ENCODE data around the gene TEX12.

The TEX12 gene

GRCh38 chr11:112200252-112200651 lies 33.1 kb downstream of the TEX12 start:
- Histone ChIP-seq H4K8ac (ENCODE audit: low read depth, low read length) (no peak overlapping the region), H2AFZ (ENCODE audit: insufficient read depth, low read length, poor library complexity) (no peak overlapping the region)
- no CpG with 5 or more reads among the region's 2 CpGs for WGBS (ENCODE audit: extremely low coverage, insufficient coverage, insufficient read length)

DNA sequence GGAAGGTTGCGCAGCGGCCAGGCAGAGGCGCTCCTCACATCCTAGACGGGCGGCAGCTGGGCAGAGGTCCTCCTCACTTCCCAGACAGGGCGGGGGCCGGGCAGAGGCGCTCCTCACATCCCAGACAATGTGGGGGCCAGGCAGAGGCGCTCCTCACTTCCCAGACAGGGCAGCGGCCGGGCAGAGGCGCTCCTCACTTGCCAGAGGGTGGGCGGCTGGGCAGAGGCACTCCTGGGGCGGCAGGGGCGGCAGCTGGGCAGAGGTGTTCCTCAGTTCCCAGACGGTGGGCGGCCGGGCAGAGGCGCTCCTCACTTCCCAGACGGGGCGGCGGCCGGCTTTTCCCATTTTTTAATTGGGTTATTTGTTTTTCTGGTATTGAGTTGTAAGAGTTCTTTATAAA lies 38.9 kb downstream of the TEX12 start:
- Histone ChIP-seq H2AFZ (ENCODE audit: insufficient read depth, low read length, poor library complexity) (no peak overlapping the region), H4K8ac (ENCODE audit: low read depth, low read length) (no peak overlapping the region), H3K79me2 (ENCODE audit: control insufficient read depth, insufficient read depth, low read length, poor library complexity) (no peaks in the 10 kb centered on the region), H3K79me1 (ENCODE audit: low read length) (no peaks in the 10 kb centered on the region), H3K4me2 (ENCODE audit: low read length) (no peak overlapping the region), H3K27ac (ENCODE audit: low read depth, low read length) (no peak overlapping the region), H3K14ac (ENCODE audit: low read length) (no peak overlapping the region), H2BK5ac (ENCODE audit: low read depth, low read length, poor library complexity) (no peak overlapping the region), H3K27me3 (ENCODE audit: insufficient read depth, low read length) (no peaks in the 10 kb centered on the region), H3K18ac (ENCODE audit: low read length) (no peak overlapping the region), H3K36me3 (ENCODE audit: control insufficient read depth in 1 of 2, insufficient read depth in 2 of 2, low read length in 2 of 2) (no peaks in the 10 kb centered on the region), H4K91ac (ENCODE audit: low read depth, low read length) (no peak overlapping the region), H2BK120ac (ENCODE audit: insufficient read depth, low read length, poor library complexity) (no peak overlapping the region), H2AK5ac (ENCODE audit: low read length) (no peak overlapping the region), H3K9me3 (ENCODE audit: insufficient read depth, low read depth, low read length) (peaks cover 3% of the 10 kb centered on the region), H4K12ac (ENCODE audit: low read depth, low read length) (no peak overlapping the region), H3K23ac (ENCODE audit: low read length) (no peak overlapping the region), H3K4me1 (ENCODE audit: control insufficient read depth in 1 of 2, insufficient read depth in 2 of 2, low read length in 2 of 2) (no peaks in the 10 kb centered on the region), H3K9ac (ENCODE audit: low read length) (no peak overlapping the region), H3K4me3 (ENCODE audit: low read depth, low read length) (no peak overlapping the region), H2BK12ac (ENCODE audit: low read length) (no peak overlapping the region), H3K4ac (ENCODE audit: low read depth, low read length) (no peak overlapping the region)
- no CpG with 5 or more reads among the region's 23 CpGs for WGBS (ENCODE audit: extremely low coverage, insufficient coverage, insufficient read length)
- DNase-seq = no peak

More at GRCh38 chr11:112200252-112200651, 33.1 kb downstream of the TEX12 start:
- Histone ChIP-seq H3K4me1 (ENCODE audit: control insufficient read depth in 1 of 2, insufficient read depth in 2 of 2, low read length in 2 of 2) (no peaks in the 10 kb centered on the region), H3K23ac (ENCODE audit: low read length) (no peak overlapping the region), H3K27me3 (ENCODE audit: insufficient read depth, low read length) (no peaks in the 10 kb centered on the region), H3K4me2 (ENCODE audit: low read length) (no peak overlapping the region), H2BK12ac (ENCODE audit: low read length) (no peak overlapping the region), H3K9me3 (ENCODE audit: insufficient read depth, low read depth, low read length) (no peaks in the 10 kb centered on the region), H3K4me3 (ENCODE audit: low read depth, low read length) (no peak overlapping the region), H4K91ac (ENCODE audit: low read depth, low read length) (no peak overlapping the region), H3K4ac (ENCODE audit: low read depth, low read length) (no peak overlapping the region), H4K12ac (ENCODE audit: low read depth, low read length) (no peak overlapping the region), H3K9ac (ENCODE audit: low read length) (no peak overlapping the region), H3K18ac (ENCODE audit: low read length) (no peak overlapping the region), H2BK120ac (ENCODE audit: insufficient read depth, low read length, poor library complexity) (no peak overlapping the region), H3K14ac (ENCODE audit: low read length) (no peak overlapping the region), H3K79me2 (ENCODE audit: control insufficient read depth, insufficient read depth, low read length, poor library complexity) (no peaks in the 10 kb centered on the region), H3K79me1 (ENCODE audit: low read length) (no peaks in the 10 kb centered on the region), H2AK5ac (ENCODE audit: low read length) (no peak overlapping the region), H3K27ac (ENCODE audit: low read depth, low read length) (no peak overlapping the region), H3K36me3 (ENCODE audit: control insufficient read depth in 1 of 2, insufficient read depth in 2 of 2, low read length in 2 of 2) (no peaks in the 10 kb centered on the region), H2BK5ac (ENCODE audit: low read depth, low read length, poor library complexity) (no peak overlapping the region)
- DNase-seq = no peak

- H3K4ac ChIP-seq (ENCODE audit: low read depth, low read length) = no peak overlapping the region
- no peak overlapping the region for H3K4me3 ChIP-seq (ENCODE audit: low read depth, low read length)
- no peak overlapping the region for H2BK5ac ChIP-seq (ENCODE audit: low read depth, low read length, poor library complexity)
- H3K18ac ChIP-seq (ENCODE audit: low read length) = no peak overlapping the region
- no peaks in the 10 kb centered on the region for H3K79me2 ChIP-seq (ENCODE audit: control insufficient read depth, insufficient read depth, low read length, poor library complexity)
- no peak overlapping the region for H4K91ac ChIP-seq (ENCODE audit: low read depth, low read length)
- H3K4me1 ChIP-seq (ENCODE audit: control insufficient read depth in 1 of 2, insufficient read depth in 2 of 2, low read length in 2 of 2) = no peaks in the 10 kb centered on the region
- H2AFZ ChIP-seq (ENCODE audit: insufficient read depth, low read length, poor library complexity) = no peak overlapping the region
- no peak overlapping the region for H4K12ac ChIP-seq (ENCODE audit: low read depth, low read length)
- no peak overlapping the region for H2BK120ac ChIP-seq (ENCODE audit: insufficient read depth, low read length, poor library complexity)
- WGBS (ENCODE audit: extremely low coverage, insufficient coverage, insufficient read length) = no CpG with 5 or more reads among the region's 1 CpG
- H2AK5ac ChIP-seq (ENCODE audit: low read length) = no peak overlapping the region
- H3K27me3 ChIP-seq (ENCODE audit: insufficient read depth, low read length) = no peaks in the 10 kb centered on the region
- no peaks in the 10 kb centered on the region for H3K36me3 ChIP-seq (ENCODE audit: control insufficient read depth in 1 of 2, insufficient read depth in 2 of 2, low read length in 2 of 2)
- no peak overlapping the region for H4K8ac ChIP-seq (ENCODE audit: low read depth, low read length)
- DNase-seq = no peak
- no peak overlapping the region for H3K14ac ChIP-seq (ENCODE audit: low read length)
- no peak overlapping the region for H2BK12ac ChIP-seq (ENCODE audit: low read length)
- H3K4me2 ChIP-seq (ENCODE audit: low read length) = no peak overlapping the region
- H3K23ac ChIP-seq (ENCODE audit: low read length) = no peak overlapping the region
- no peak overlapping the region for H3K9ac ChIP-seq (ENCODE audit: low read length)
- H3K27ac ChIP-seq (ENCODE audit: low read depth, low read length) = no peak overlapping the region
- H3K9me3 ChIP-seq (ENCODE audit: insufficient read depth, low read depth, low read length) = peaks cover 3% of the 10 kb centered on the region
- H3K79me1 ChIP-seq (ENCODE audit: low read length) = no peaks in the 10 kb centered on the region
These were observed 43.7 kb downstream of the TEX12 start for GRCh38 chr11:112210890-112211289.

GRCh38 chr11:112211536-112211935 lies 44.4 kb downstream of the TEX12 start:
- no peaks in the 10 kb centered on the region for H3K9me3 ChIP-seq (ENCODE audit: insufficient read depth, low read depth, low read length)
- no peaks in the 10 kb centered on the region for H3K27me3 ChIP-seq (ENCODE audit: insufficient read depth, low read length)
- no peak overlapping the region for H3K9ac ChIP-seq (ENCODE audit: low read length)
- H3K23ac ChIP-seq (ENCODE audit: low read length) = no peak overlapping the region
- no CpG with 5 or more reads among the region's 2 CpGs for WGBS (ENCODE audit: extremely low coverage, insufficient coverage, insufficient read length)
- no peak overlapping the region for H2AFZ ChIP-seq (ENCODE audit: insufficient read depth, low read length, poor library complexity)
- no peak overlapping the region for H2BK5ac ChIP-seq (ENCODE audit: low read depth, low read length, poor library complexity)
- no peak overlapping the region for H2AK5ac ChIP-seq (ENCODE audit: low read length)
- H4K91ac ChIP-seq (ENCODE audit: low read depth, low read length) = no peak overlapping the region
- H3K79me2 ChIP-seq (ENCODE audit: control insufficient read depth, insufficient read depth, low read length, poor library complexity) = no peaks in the 10 kb centered on the region
- no peaks in the 10 kb centered on the region for H3K36me3 ChIP-seq (ENCODE audit: control insufficient read depth in 1 of 2, insufficient read depth in 2 of 2, low read length in 2 of 2)
- H3K4me1 ChIP-seq (ENCODE audit: control insufficient read depth in 1 of 2, insufficient read depth in 2 of 2, low read length in 2 of 2) = no peaks in the 10 kb centered on the region
- H3K4ac ChIP-seq (ENCODE audit: low read depth, low read length) = no peak overlapping the region
- H2BK12ac ChIP-seq (ENCODE audit: low read length) = no peak overlapping the region
- H2BK120ac ChIP-seq (ENCODE audit: insufficient read depth, low read length, poor library complexity) = no peak overlapping the region
- H3K14ac ChIP-seq (ENCODE audit: low read length) = no peak overlapping the region
- DNase-seq = no peak
- no peak overlapping the region for H3K4me3 ChIP-seq (ENCODE audit: low read depth, low read length)
- no peak overlapping the region for H4K12ac ChIP-seq (ENCODE audit: low read depth, low read length)
- no peak overlapping the region for H3K4me2 ChIP-seq (ENCODE audit: low read length)
- H3K18ac ChIP-seq (ENCODE audit: low read length) = no peak overlapping the region
- no peak overlapping the region for H3K27ac ChIP-seq (ENCODE audit: low read depth, low read length)
- no peak overlapping the region for H4K8ac ChIP-seq (ENCODE audit: low read depth, low read length)
- H3K79me1 ChIP-seq (ENCODE audit: low read length) = no peaks in the 10 kb centered on the region

Measured in trophoblast cell (in vitro differentiated cells and primary cell).